ENCODE measurements around the gene CLASP2.
"Not testable (repeated sequence)": the region's sequence is repeated elsewhere in the genome, so short reads cannot be mapped to it uniquely, and the experiment has no call there.

CLASP2 gene

GRCh38 chr3:33543601-33544000 is 174.5 kb downstream of the CLASP2 start:
- DNase-seq (ENCODE audit: low read depth in 2 of 2): no peak

DNA sequence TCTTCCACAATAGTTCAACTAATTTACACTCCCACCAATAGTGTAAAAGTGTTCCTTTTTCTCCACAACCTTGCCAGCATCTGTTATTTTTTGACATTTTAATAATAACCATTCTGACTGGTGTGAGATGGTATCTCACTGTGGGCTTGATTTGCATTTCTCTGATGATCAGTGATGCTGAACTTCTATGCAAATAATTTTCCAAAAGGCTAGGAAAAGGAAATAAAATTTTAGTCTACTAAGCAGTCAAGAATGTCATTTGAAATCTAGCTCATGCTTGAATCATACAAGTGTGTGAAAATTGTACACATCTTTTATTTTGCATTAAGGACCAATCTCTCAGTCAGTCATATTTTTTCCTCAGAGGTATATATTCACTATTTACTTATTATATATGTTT is 176.1 kb downstream of the CLASP2 start:
- no peak for DNase-seq (ENCODE audit: low read depth in 2 of 2)

DNA sequence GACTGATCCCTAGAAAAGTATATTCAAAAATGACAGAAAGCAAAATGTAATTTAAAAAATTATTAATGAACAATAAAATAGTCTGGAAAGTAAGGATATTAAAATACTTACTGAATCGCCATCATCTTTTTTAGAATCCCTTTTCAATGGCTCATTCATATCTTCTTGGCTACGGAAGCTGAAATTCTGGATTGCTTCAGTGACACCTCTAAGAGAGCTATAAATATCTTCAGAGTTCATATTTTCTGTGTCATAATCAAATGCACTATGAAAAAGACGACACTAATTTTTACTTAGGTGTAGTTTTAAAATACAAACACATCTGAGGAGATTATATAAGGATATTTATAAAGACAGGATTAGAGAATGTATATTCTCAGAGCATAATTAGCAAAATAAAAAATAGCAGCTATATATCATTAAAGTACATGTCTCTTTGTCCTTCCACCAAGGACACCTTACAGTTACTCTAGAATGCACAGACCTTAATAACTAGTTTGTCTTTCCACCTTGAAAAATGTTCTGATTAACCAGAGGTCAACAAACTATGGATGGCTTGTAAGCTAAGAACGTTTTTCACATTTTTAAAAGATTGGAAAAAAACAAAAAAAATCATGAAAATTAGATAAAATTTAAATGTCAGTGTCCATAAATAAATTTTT is 179.2 kb downstream of the CLASP2 start:
- no peak for DNase-seq (ENCODE audit: low read depth in 2 of 2)

- no peak for DNase-seq (ENCODE audit: low read depth in 2 of 2)
Measured at GRCh38 chr3:33537133-33537532, 180.9 kb downstream of the CLASP2 start.

- DNase-seq (ENCODE audit: low read depth in 2 of 2): no peak
Measured at GRCh38 chr3:33526787-33527186, 191.3 kb downstream of the CLASP2 start.

GRCh38 chr3:33525232-33525631 is 192.8 kb downstream of the CLASP2 start:
- DNase-seq (ENCODE audit: low read depth in 2 of 2): no peak

GRCh38 chr3:33523093-33523667 is 194.9 kb downstream of the CLASP2 start:
- DNase-seq (ENCODE audit: low read depth in 2 of 2): no peak

DNA sequence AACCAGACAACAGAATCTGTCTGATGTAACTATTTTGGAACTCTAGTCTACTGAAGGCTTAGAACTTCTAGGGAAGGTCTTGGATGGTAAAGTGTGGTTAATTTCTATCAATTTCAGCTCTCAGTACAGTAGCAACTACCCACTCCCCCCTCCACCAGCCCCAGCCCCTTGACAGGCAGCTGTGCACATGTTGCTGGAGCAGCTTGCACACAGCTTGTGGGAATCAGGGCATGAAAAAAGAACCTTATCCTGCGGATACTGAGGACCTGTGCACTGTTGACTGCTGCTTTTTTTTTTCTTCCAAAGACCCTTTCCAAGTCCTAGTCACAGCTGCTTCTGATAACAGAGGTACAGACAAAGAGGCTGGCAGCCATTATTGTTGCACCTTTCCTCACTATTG is 196.3 kb downstream of the CLASP2 start:
- no peak for DNase-seq (ENCODE audit: low read depth in 2 of 2)

- no peak for DNase-seq (ENCODE audit: low read depth in 2 of 2)
Measured at GRCh38 chr3:33513262-33513863, 204.7 kb downstream of the CLASP2 start.

- no peak for DNase-seq (ENCODE audit: low read depth in 2 of 2)
Measured at GRCh38 chr3:33505027-33505426, 213.0 kb downstream of the CLASP2 start.

- DNase-seq (ENCODE audit: low read depth in 2 of 2): no peak
Measured at GRCh38 chr3:33496449-33496848, 221.6 kb downstream of the CLASP2 start.

DNA sequence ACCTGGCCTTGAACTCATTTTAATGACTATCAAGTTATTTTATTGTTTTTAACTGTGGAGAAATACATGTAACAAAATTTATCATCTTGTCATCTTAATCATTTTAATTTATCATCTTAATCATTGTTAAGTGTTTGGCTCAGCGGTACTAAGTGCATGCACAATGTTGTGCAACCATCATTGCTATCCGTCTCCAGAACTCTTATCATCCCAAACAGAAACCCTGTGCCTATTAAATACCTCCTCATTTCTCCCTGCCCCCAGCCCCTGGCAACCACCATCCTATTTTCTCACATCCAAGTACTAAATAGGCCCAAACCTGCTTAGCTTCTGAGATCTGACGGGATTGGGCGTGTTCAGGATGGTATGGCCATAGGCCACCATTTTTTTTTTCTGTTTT is 226.3 kb downstream of the CLASP2 start:
- DNase-seq (ENCODE audit: low read depth in 2 of 2): no peak

- DNase-seq (ENCODE audit: low read depth in 2 of 2): no peak
Measured at GRCh38 chr3:33490641-33491241, 227.3 kb downstream of the CLASP2 start.

DNA sequence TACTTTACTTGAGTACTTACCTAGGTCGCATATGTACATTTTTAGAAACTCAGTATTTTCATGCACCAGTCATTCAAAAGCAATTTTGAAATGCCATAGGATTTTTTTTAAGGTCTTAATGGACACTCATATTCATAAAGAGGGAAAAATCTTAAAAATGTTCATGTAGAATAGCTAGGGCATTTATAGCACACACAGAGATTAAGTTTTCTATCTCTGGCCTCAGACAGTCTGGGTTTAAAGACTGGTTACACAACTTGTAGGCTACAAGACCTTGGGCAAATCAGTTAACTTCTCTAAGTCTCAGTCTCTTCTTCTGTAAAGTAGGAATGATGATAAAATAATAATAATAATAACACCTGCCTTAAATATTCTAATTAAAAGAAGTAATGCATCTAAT is 229.4 kb downstream of the CLASP2 start:
- no peak for DNase-seq (ENCODE audit: low read depth in 2 of 2)

- DNase-seq (ENCODE audit: low read depth in 2 of 2): no peak
Measured at GRCh38 chr3:33488246-33488645, 229.8 kb downstream of the CLASP2 start.

GRCh38 chr3:33482111-33482521 is 235.9 kb downstream of the CLASP2 start:
- DNase-seq (ENCODE audit: low read depth in 2 of 2): no peak

GRCh38 chr3:33474896-33475295 is 243.2 kb downstream of the CLASP2 start:
- no peak for DNase-seq (ENCODE audit: low read depth in 2 of 2)

GRCh38 chr3:33473813-33474212 is 244.2 kb downstream of the CLASP2 start:
- DNase-seq (ENCODE audit: low read depth in 2 of 2): no peak

DNA sequence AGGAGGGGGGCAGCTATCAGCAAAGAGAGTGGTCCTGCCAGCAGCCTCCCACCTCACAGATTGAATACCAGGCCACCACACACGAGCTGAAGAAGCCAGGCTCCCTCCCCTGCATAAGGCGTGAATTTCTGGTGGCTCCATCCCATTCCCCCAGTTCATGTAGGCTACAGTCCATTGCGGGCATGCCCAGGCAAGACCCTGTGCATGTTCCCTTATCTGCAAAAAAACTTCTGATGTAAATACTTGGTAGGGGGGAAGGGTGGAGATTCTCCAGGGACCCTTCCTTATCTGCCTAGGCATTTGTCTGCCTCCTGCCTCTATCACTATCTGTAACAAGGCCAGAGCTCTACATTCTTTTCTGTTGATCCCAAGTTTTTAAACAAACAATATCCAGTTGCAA is 250.3 kb downstream of the CLASP2 start:
- DNase-seq (ENCODE audit: low read depth in 2 of 2): no peak

DNA sequence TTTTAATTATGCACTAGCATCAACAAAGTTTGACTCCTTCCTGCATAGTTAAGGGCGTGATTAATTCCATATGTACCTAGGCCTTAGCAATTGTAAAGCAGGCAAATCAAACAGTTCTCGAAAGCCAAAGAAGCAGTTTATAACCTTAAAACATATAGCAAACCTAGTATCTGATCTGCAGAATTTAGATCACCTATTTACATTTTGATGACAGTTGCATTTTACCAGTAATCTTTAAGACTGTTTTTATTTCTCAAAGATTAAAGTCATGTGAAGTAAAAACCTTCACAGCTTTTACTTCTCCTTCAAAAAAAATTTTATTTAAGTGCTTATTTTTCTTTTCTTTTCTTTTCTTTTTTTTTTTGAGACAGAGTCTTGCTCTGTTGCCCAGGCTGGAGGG is 257.0 kb downstream of the CLASP2 start:
- no peak for DNase-seq (ENCODE audit: low read depth in 2 of 2)

- not testable (repeated sequence) for DNase-seq (ENCODE audit: low read depth in 2 of 2)
Measured at GRCh38 chr3:33459577-33459976, 258.5 kb downstream of the CLASP2 start.

GRCh38 chr3:33458446-33458845 is 259.6 kb downstream of the CLASP2 start:
- no peak for DNase-seq (ENCODE audit: low read depth in 2 of 2)

- no peak for DNase-seq (ENCODE audit: low read depth in 2 of 2)
Measured at GRCh38 chr3:33456756-33457155, 261.3 kb downstream of the CLASP2 start.
